A673 (cell line): Measurements from ENCODE around the gene P2RY6.

Experiments used
- CTCF ChIP-seq: fragments of 300-800, 200-600 bp; sonication (generic); conservative IDR thresholded peaks from 2 replicates; pipeline ENCODE4 v1.5.1; 2017; ENCODE audit warnings: low read depth, mild to moderate bottlenecking, antibody characterized with exemption, low read length, moderate library complexity, mixed read lengths
- EZH2 ChIP-seq: fragments of 200-600 bp; sonication (generic); IDR thresholded peaks from 2 replicates; pipeline ENCODE4 v1.6.1; 2017; ENCODE audit warnings: borderline replicate concordance, low read depth, mild to moderate bottlenecking, mixed read lengths, antibody characterized with exemption, low read length; ENCODE audit not compliant: poor library complexity, severe bottlenecking

DNA sequence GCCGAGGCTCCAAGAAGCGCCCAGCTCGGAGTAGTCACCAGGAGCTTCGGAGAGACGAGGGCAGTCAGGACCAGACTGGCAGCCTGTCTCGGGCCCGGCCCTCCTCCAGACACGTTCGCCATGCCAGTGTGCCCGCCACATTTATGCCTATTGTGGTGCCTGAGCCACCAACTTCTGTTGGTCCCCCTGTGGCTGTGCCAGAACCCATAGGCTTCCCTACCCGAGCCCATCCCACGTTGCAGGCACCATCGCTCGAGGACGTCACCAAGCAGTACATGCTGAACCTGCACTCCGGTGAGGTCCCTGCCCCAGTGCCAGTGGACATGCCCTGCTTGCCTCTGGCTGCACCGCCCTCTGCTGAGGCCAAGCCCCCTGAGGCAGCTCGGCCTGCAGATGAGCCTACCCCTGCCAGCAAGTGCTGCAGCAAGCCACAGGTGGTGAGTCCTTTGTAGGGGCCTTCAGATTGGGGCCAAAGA, 39.3 kb downstream of the P2RY6 start:
- no peak for TF ChIP-seq CTCF
- no peak for TF ChIP-seq EZH2
